GM12892 (cell line): ENCODE data around the gene SGSH.

Experiments used
- POLR2A ChIP-seq: IDR thresholded peaks from 2 replicates; pipeline ENCODE4 v1.6.1; 2011; ENCODE audit warnings: low read depth, low read length, control low read depth
- POLR2AphosphoS5 ChIP-seq: IDR thresholded peaks from 2 replicates; pipeline ENCODE4 v1.6.1; 2011; ENCODE audit warnings: low read depth, low read length, control low read depth
- TAF1 ChIP-seq: IDR thresholded peaks from 2 replicates; pipeline ENCODE4 v1.6.1; 2011; ENCODE audit warnings: low read depth, mild to moderate bottlenecking, control low read depth, low read length, borderline replicate concordance

DNA sequence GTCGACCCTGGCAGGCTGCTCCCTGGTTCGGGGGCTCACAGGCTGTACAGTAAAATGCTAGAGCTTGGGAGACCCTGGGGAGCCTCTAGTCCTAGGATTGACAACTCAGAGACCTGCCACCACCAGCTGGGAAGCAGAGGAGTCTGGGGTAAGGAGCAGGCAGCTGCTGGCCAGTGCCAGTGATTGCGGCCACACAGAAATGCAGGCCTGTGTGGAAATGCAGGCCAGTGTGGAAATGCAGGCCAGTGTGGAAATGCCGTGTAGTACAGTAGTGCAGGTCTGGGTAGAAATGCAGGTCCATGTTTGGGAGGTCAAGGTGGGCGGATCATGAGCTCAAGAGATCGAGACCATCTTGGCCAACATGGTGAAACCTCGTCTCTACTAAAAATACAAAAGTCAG lies 23.5 kb downstream of the SGSH start:
- TF ChIP-seq POLR2A: no peak
- TF ChIP-seq POLR2AphosphoS5: no peak
- no peak for TF ChIP-seq TAF1
